Sigmoid colon (tissue), 7 donors: ENCODE measurements around the gene ZNF561. TPM values are rescaled to one million over a fixed set of nuclear protein-coding genes. Genes with fewer than 3 reads are reported as not detected.
"Not testable (repeated sequence)": the region's sequence is repeated elsewhere in the genome, so short reads cannot be mapped to it uniquely, and the experiment has no call there.

ENCODE experiments used
- DNase-seq: peaks from one replicate; pipeline ENCODE4 v3.0.0-alpha.2; 2019
- H3K27ac ChIP-seq, 4 donors: fragments of 200-600 bp; sonication (generic); one replicate each; pipeline ENCODE4 v1.5.1; 2016 to 2019; ENCODE audit warnings: mild to moderate bottlenecking in 1 of 4
- H3K27me3 ChIP-seq, 3 donors: fragments of 200-600 bp; sonication (generic); one replicate each; pipeline ENCODE4 v1.5.1; 2019; ENCODE audit warnings: mild to moderate bottlenecking in 1 of 3
- H3K36me3 ChIP-seq, 4 donors: fragments of 200-600 bp; sonication (generic); one replicate each; pipeline ENCODE4 v1.5.1; 2016 to 2019
- H3K4me1 ChIP-seq, 4 donors: fragments of 200-600 bp; sonication (generic); one replicate each; pipeline ENCODE4 v1.5.1; 2017 to 2019
- H3K4me3 ChIP-seq, 4 donors: fragments of 200-600 bp; sonication (generic); one replicate each; pipeline ENCODE4 v1.5.1; 2017 to 2019; ENCODE audit warnings: mild to moderate bottlenecking in 2 of 4, moderate library complexity in 1 of 4
- H3K9me3 ChIP-seq, 4 donors: fragments of 200-600 bp in 3 of 4; sonication (generic) in 3 of 4; one replicate each; pipeline versions ENCODE4 v1.5.1 to v1.6.1; 2013 to 2019
- EP300 ChIP-seq, 4 donors: sonication (generic); formaldehyde crosslinking; IDR thresholded peaks; one replicate each; pipeline ENCODE4 v1.6.1; 2017; ENCODE audit warnings: antibody characterized with exemption in 4 of 4
- POLR2A ChIP-seq, 2 donors: fragments of 450-650 bp; IDR thresholded peaks; one replicate each; pipeline ENCODE4 v1.6.1; 2016; ENCODE audit warnings: antibody characterized with exemption in 2 of 2, mild to moderate bottlenecking in 2 of 2, moderate library complexity in 2 of 2
- POLR2AphosphoS5 ChIP-seq, 4 donors: sonication (generic); formaldehyde crosslinking; IDR thresholded peaks; one replicate each; pipeline ENCODE4 v1.6.1; 2017; ENCODE audit warnings: antibody characterized with exemption in 4 of 4
- WGBS, 2 donors: extraction: QIAGEN DNeasy Blood & Tissue Kit; methylation state at CpG; one replicate each; pipeline ENCODE4 v1.1.7; 2013; 5-methylcytosine and 5-hydroxymethylcytosine counted together
- intact Hi-C: fragments of 100-400 bp; cut with DNase I; formaldehyde crosslinking; loops from one replicate; pipeline ENCODE4 v1.15.1; 2023
- polyA plus RNA-seq, 3 donors: library from polyadenylated mRNA; stranded (reverse); fragments of 200-250 nt; gene quantifications; one replicate each; pipeline ENCODE4 v1.2.3, GENCODE V29; 2013
- total RNA-seq, 4 donors: library from RNA; depleted of rRNA; stranded (reverse); fragments of >200 nt; gene quantifications; one replicate each; pipeline ENCODE4 v1.1.0, GENCODE V29; 2016
- TF ChIP-seq, protein P1 (sequence below), 4 experiments: fragments of 450-650 bp in 3 of 4; fragments of 200-600 bp in 1 of 4; IDR thresholded peaks; one replicate each; pipeline ENCODE4 v1.5.1; 2016 to 2019; ENCODE audit warnings: antibody characterized with exemption in 4 of 4, mild to moderate bottlenecking in 3 of 4, moderate library complexity in 2 of 4
- donor health status: healthy with polysubstance abuse.
- donor health status: Bipolar disorder and iron deficiency.
- donor health status: healthy.

Gene ZNF561
- total RNA-seq (10 to 100 TPM; 30.3 to 41.3 (median 31.5) TPM), polyA plus RNA-seq (10 to 100 TPM; 14.1 to 27.1 (median 24.0) TPM)

DNA sequence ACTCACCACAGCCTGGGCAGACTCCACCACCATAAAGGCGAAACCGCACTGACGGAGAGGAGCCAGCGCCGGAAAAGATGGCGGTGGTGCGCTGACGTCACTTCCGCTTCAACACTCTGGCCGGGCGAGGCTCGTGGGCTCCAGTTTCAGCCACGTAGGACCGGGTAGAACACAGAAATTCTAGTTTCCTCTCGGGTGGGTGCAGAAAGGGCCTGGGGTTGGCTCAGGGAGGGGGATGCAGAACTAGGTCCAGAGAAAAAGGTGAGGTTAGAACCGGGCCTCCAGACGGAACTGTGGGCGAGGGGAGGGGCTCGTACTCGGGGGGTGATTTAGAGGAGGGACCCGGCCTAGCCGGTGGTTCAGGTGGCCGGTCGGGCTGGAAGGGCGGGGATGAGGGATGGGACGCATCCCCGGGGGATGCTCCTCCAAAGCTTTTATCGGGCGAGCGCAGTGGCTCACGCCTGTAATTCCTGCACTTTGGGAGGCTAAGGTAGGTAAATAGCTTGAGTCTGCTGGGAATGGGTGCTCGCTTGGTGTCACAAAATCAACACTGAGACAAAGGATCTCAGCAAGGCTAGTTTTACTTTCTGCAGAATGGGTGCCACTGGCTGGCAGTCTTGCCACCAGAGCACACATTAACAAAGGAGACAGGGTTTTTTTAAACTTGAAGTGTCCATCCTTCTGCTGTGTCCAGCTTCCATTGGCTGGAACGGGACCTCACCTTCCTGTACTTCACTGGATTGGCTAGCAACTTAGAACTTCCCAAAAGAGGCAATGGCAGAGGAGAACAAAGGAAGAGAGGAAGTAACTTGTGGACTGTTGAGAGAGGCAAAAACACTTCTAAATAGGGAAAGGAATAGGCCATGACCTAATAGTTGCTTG, at the start of gene ZNF561:
Gene ZNF561 (minus strand): TSS at position 77 of the 882 bp plus-strand sequence. CDS start 1,776 bp downstream, outside the sequence.
- H3K9me3 ChIP-seq: no peaks in the 10 kb centered on the region
- DNase-seq: peak; percentile 90
- H3K36me3 ChIP-seq: peaks cover 27 to 31% (median 29%) of the 10 kb centered on the region in 4 donors
- intact Hi-C loops: loop anchor here (2.0 to 5.0 kb wide), 4 partner anchors 37 to 169 kb away; partner anchors contain the start of genes ZNF121, ZNF562 and ZNF846
- H3K4me3 ChIP-seq: peak within 1 kb of the TSS; percentile 73 to 88 (median 76)
- TF ChIP-seq, protein P1, sequence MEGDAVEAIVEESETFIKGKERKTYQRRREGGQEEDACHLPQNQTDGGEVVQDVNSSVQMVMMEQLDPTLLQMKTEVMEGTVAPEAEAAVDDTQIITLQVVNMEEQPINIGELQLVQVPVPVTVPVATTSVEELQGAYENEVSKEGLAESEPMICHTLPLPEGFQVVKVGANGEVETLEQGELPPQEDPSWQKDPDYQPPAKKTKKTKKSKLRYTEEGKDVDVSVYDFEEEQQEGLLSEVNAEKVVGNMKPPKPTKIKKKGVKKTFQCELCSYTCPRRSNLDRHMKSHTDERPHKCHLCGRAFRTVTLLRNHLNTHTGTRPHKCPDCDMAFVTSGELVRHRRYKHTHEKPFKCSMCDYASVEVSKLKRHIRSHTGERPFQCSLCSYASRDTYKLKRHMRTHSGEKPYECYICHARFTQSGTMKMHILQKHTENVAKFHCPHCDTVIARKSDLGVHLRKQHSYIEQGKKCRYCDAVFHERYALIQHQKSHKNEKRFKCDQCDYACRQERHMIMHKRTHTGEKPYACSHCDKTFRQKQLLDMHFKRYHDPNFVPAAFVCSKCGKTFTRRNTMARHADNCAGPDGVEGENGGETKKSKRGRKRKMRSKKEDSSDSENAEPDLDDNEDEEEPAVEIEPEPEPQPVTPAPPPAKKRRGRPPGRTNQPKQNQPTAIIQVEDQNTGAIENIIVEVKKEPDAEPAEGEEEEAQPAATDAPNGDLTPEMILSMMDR (IDR thresholded peaks at IDR 0.05): no peak
- peak; percentile 13 to 73 (median 46) for TF ChIP-seq POLR2AphosphoS5 (IDR thresholded peaks at IDR 0.05)
- H3K4me1 ChIP-seq: peaks cover 0 to 49% (median 35%) of the 10 kb centered on the region in 4 donors
- H3K27ac ChIP-seq: peak within 1 kb of the TSS; percentile 87 to 91 (median 90)
- 1% methylated on average over 33 of the region's 33 CpGs for WGBS, 2 donors
- H3K27me3 ChIP-seq: no peaks in the 10 kb centered on the region

DNA sequence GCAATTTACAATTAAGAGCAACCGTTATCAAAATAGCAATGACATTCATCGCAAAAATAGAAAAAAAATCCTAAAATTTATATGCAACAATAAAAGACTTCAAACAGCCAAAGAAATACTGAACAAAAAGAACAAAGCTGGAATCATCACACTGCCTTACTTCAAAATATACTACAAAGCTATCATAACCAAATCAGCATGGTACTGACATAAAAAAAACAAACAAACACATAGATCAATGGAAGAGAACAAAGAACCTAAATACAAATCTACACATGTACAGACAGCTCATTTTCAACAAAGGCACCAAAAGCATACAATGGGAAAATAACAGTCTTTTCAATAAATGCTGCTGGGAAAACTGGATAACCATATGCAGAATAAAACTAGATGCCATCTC, 47.5 kb upstream of the ZNF561 start:
- 100% methylated on average over 2 of the region's 2 CpGs for WGBS, 2 donors
- no peaks in the 10 kb centered on the region for H3K27me3 ChIP-seq
- H3K9me3 ChIP-seq: peaks cover 0 to 6% (median 3%) of the 10 kb centered on the region in 4 donors
- no peak for DNase-seq
- TF ChIP-seq EP300 (IDR thresholded peaks at IDR 0.05) (no peak), POLR2A (IDR thresholded peaks at IDR 0.05) (no peak), POLR2AphosphoS5 (IDR thresholded peaks at IDR 0.05) (no peak)
- TF ChIP-seq, protein P1 (IDR thresholded peaks at IDR 0.05): no peak
- peaks cover 0 to 8% (median under 1%) of the 10 kb centered on the region in 4 donors for H3K4me1 ChIP-seq
- intact Hi-C loops: no loop called here
- no peak overlapping the region for H3K4me3 ChIP-seq
- H3K36me3 ChIP-seq: peaks cover 0 to 8% (median 0%) of the 10 kb centered on the region in 4 donors
- H3K27ac ChIP-seq: no peak overlapping the region

DNA sequence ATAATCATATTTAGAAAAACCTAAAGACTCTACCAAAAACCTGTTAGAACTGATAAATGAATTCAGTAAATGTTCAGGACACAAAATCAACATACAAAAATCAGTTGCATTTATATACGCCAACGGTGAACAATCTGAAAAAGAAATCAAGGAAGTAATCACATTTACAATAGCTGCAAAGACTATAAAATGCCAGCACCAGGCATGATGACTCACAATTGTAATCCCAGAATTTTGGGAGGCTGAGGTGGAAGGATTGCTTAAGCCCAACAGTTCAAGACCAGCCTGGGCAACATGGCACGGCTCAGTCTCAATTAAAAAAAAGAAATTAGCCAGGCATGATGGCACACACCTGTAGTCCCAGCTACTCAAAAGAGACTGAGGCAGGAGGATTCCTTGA, 46.9 kb upstream of the ZNF561 start:
- H3K4me1 ChIP-seq: peaks cover 0 to 2% (median 0%) of the 10 kb centered on the region in 4 donors
- intact Hi-C loops: no loop called here
- DNase-seq: no peak
- 33 to 80% methylated on average over 3 of the region's 3 CpGs for WGBS, 2 donors
- H3K27me3 ChIP-seq: no peaks in the 10 kb centered on the region
- H3K36me3 ChIP-seq: peaks cover 0 to 4% (median 0%) of the 10 kb centered on the region in 4 donors
- TF ChIP-seq EP300 (IDR thresholded peaks at IDR 0.05) (no peak), POLR2AphosphoS5 (IDR thresholded peaks at IDR 0.05) (no peak), POLR2A (IDR thresholded peaks at IDR 0.05) (no peak)
- TF ChIP-seq, protein P1 (IDR thresholded peaks at IDR 0.05): no peak
- no peak overlapping the region for H3K4me3 ChIP-seq
- no peak overlapping the region for H3K27ac ChIP-seq
- peaks cover 0 to 6% (median under 1%) of the 10 kb centered on the region in 4 donors for H3K9me3 ChIP-seq

DNA sequence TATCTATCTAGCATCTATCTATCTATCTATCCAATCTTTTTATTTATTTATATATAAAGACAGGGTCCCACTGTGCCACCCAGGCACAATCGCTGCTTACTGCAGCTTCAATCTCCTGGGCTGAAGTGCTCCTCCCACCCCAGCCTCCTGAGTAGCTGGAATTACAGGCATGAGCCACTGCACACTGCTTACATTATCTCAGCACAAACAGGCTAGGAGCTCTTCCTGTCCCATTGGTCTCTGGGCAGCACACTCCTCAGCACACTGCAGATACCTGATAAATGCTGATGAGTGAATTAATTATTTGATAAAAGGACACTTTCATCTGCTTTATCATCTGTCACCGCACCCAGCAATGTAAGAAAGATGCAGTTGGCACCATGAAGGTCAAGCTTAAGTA, 37.7 kb upstream of the ZNF561 start:
- WGBS, 2 donors: 92 to 97% methylated on average over 2 of the region's 2 CpGs
- peaks cover 0 to 4% (median 0%) of the 10 kb centered on the region in 4 donors for H3K4me1 ChIP-seq
- TF ChIP-seq, protein P1 (IDR thresholded peaks at IDR 0.05): no peak
- TF ChIP-seq POLR2AphosphoS5 (IDR thresholded peaks at IDR 0.05) (no peak), EP300 (IDR thresholded peaks at IDR 0.05) (no peak), POLR2A (IDR thresholded peaks at IDR 0.05) (no peak)
- no peaks in the 10 kb centered on the region for H3K27me3 ChIP-seq
- intact Hi-C loops: no loop called here
- no peak overlapping the region for H3K4me3 ChIP-seq
- no peak for DNase-seq
- no peak overlapping the region for H3K27ac ChIP-seq
- peaks cover 31 to 56% (median 39%) of the 10 kb centered on the region in 4 donors for H3K36me3 ChIP-seq
- peaks cover 0 to 4% (median 0%) of the 10 kb centered on the region in 4 donors for H3K9me3 ChIP-seq

DNA sequence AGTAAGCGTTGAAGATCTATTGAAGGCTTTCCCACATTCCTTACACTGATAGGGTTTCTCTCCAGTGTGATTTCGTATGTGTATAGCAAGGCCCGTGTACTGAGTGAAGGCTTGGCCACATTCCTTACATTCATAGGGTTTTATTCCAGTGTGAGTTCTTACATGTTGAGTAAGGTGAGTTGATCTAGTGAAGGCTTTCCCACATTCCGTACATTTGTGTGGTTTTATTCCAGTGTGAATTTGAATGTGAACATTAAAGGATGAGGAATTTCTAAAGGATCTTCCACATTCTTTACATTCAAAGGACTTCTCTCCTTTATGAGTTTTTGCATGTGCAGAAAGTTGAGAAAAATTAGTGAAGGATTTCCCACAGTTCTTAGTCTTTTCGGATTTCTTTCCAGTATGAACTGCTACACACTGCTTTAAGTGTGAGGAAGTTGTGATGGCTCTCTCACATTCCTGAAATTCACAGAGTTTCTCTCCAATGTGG, 32.1 kb upstream of the ZNF561 start:
- WGBS, 2 donors: 96 to 97% methylated on average over 5 of the region's 5 CpGs
- DNase-seq, H3K4me1 ChIP-seq, H3K27ac ChIP-seq, H3K27me3 ChIP-seq, H3K4me3 ChIP-seq, intact Hi-C loops: not testable (repeated sequence)
- H3K9me3 ChIP-seq: peaks cover 0 to 30% (median 1%) of the 10 kb centered on the region in 4 donors
- H3K36me3 ChIP-seq: peaks cover 57 to 94% (median 58%) of the 10 kb centered on the region in 4 donors

DNA sequence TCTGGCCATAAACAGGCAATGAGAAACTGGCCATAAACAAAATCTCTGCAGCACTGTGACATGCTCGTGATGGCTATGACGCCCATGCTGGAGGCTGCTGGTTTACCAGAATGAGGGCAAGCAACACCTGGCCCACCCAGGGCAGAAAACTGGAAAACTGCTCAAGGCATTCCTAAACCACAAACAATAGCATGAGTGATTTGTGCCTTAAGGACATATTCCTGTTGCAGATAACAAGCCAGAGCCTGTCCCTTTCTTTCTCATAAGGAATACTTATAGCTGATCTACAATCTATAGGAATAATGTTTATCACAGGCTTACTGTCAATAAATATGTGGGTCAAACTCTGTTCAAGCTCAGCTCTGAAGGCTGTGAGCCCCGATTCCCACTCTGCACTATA, 30.4 kb upstream of the ZNF561 start:
- intact Hi-C loops, DNase-seq, H3K4me3 ChIP-seq, H3K4me1 ChIP-seq, H3K27me3 ChIP-seq, H3K27ac ChIP-seq: not testable (repeated sequence)
- H3K9me3 ChIP-seq: peaks cover 0 to 30% (median 1%) of the 10 kb centered on the region in 4 donors
- peaks cover 43 to 92% (median 49%) of the 10 kb centered on the region in 4 donors for H3K36me3 ChIP-seq
- whole genome bisulfite sequencing, 2 donors: 98% methylated on average over 3 of the region's 3 CpGs
